Loucy (cell line): ENCODE data around the gene KRTAP9-3.

Source experiments
- H2AFZ ChIP-seq: fragments of 200-600 bp; sonication (generic); 2 replicates; pipeline ENCODE4 v1.6.0; 2016; ENCODE audit warnings: antibody characterized with exemption, mild to moderate bottlenecking, low read length, moderate library complexity
- H3F3A ChIP-seq: fragments of 200-600 bp; 2 replicates; pipeline ENCODE4 v1.6.0; 2016; ENCODE audit warnings: antibody characterized with exemption, low read depth, mild to moderate bottlenecking
- H3K27me3 ChIP-seq: fragments of 200-600 bp; sonication (generic); 2 replicates; pipeline ENCODE4 v1.6.1; 2014; ENCODE audit warnings: low read length, mild to moderate bottlenecking; ENCODE audit not compliant: insufficient read depth, poor library complexity, severe bottlenecking
- H3K36me3 ChIP-seq: fragments of 200-600 bp; sonication (generic); 2 replicates; pipeline ENCODE4 v1.6.1; 2016; ENCODE audit warnings: low read length; ENCODE audit not compliant: insufficient read depth
- H3K4me1 ChIP-seq: fragments of 200-600 bp; sonication (generic); 2 replicates; pipeline ENCODE4 v1.5.1; 2014; ENCODE audit warnings: low read length, mild to moderate bottlenecking; ENCODE audit not compliant: insufficient read depth, poor library complexity, severe bottlenecking
- H3K4me2 ChIP-seq: fragments of 200-600 bp; sonication (generic); 2 replicates; pipeline ENCODE4 v1.6.0; 2014; ENCODE audit warnings: antibody characterized with exemption, low read length, low read depth, mild to moderate bottlenecking; ENCODE audit not compliant: poor library complexity, severe bottlenecking
- H3K4me3 ChIP-seq: fragments of 200-600 bp; sonication (generic); 2 replicates; pipeline ENCODE4 v1.5.1; 2014; ENCODE audit warnings: low read length, mild to moderate bottlenecking, mixed read lengths; ENCODE audit not compliant: poor library complexity, severe bottlenecking
- H3K79me2 ChIP-seq: fragments of 200-600 bp; sonication (generic); 2 replicates; pipeline ENCODE4 v1.6.1; 2014; ENCODE audit warnings: low read length; ENCODE audit not compliant: insufficient read depth
- H3K9ac ChIP-seq: fragments of 200-600 bp; sonication (generic); 2 replicates; pipeline ENCODE4 v1.6.0; 2014; ENCODE audit warnings: mild to moderate bottlenecking, low read depth, low read length, moderate library complexity; ENCODE audit not compliant: poor library complexity, severe bottlenecking
- H3K9me2 ChIP-seq: fragments of 200-600 bp; sonication (generic); replicated peaks from 2 replicates; pipeline ENCODE4 v1.6.1; 2016; ENCODE audit warnings: low read depth, low read length, mixed read lengths
- H3K9me3 ChIP-seq: fragments of 200-600 bp; sonication (generic); 2 replicates; pipeline ENCODE4 v1.6.1; 2014; ENCODE audit warnings: mild to moderate bottlenecking, antibody characterized with exemption, low read length, low read depth; ENCODE audit not compliant: insufficient read depth
- H4K20me1 ChIP-seq: fragments of 200-600 bp; sonication (generic); 2 replicates; pipeline ENCODE4 v1.6.0; 2014; ENCODE audit warnings: antibody characterized with exemption, low read length, mild to moderate bottlenecking; ENCODE audit not compliant: insufficient read depth, poor library complexity, severe bottlenecking
- CTCF ChIP-seq: fragments of 200-600 bp; sonication (generic); conservative IDR thresholded peaks from 2 replicates; pipeline ENCODE4 v1.5.1; 2014; ENCODE audit warnings: mild to moderate bottlenecking, antibody characterized with exemption, low read length
- EZH2phosphoT487 ChIP-seq: fragments of 200-600 bp; IDR thresholded peaks from 2 replicates; pipeline ENCODE4 v1.6.1; 2018; ENCODE audit warnings: antibody characterized with exemption, mild to moderate bottlenecking, moderate library complexity, borderline replicate concordance

KRTAP9-3 gene

GRCh38 chr17:41199421-41200078 lies 32.7 kb upstream of the KRTAP9-3 start:
- H3K4me1 ChIP-seq = no peaks in the 10 kb centered on the region
- no peaks in the 10 kb centered on the region for H4K20me1 ChIP-seq
- H2AFZ ChIP-seq = no peak overlapping the region
- H3K9ac ChIP-seq = no peak overlapping the region
- H3K4me2 ChIP-seq = no peak overlapping the region
- H3K4me3 ChIP-seq = no peak overlapping the region
- H3K9me3 ChIP-seq = no peaks in the 10 kb centered on the region
- H3K27me3 ChIP-seq = no peaks in the 10 kb centered on the region
- TF ChIP-seq EZH2phosphoT487 = no peak
- no peak for TF ChIP-seq CTCF
- no peaks in the 10 kb centered on the region for H3K9me2 ChIP-seq
- no peaks in the 10 kb centered on the region for H3K36me3 ChIP-seq
- H3K79me2 ChIP-seq = no peaks in the 10 kb centered on the region
- no peaks in the 10 kb centered on the region for H3F3A ChIP-seq

DNA sequence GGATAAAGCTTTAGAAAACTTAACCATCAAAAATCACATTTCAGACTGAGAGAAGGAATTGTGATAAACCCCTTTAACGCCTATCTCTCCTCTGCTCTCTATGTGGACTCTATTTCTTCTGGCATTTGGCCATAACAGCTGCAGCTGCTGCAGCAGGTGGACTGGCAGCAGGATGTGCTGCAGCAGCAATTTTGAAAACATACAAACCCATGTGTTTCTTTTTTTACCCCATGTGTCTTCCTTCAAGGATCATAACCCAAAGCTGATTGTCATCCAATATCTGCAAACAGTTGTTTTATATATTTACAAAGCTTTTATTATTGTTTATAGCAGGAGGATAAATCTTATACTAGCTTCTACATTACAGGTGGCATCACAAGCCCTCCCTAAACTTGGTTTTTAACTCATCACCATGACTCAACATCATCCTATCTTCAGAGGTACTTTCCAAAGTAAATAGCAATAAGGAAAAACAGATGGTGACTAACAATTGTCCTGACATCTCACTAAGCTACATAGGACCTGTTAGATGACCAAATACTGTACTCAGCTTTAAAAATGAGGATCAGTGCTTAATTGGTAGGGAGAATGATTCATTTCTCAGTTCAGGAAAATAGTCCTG lies 20.3 kb upstream of the KRTAP9-3 start:
- H3K9ac ChIP-seq = no peak overlapping the region
- H3K4me3 ChIP-seq = no peak overlapping the region
- H3K9me3 ChIP-seq = no peaks in the 10 kb centered on the region
- no peak overlapping the region for H2AFZ ChIP-seq
- H3K4me2 ChIP-seq = no peak overlapping the region
- H3F3A ChIP-seq = no peaks in the 10 kb centered on the region
- H3K79me2 ChIP-seq = no peaks in the 10 kb centered on the region
- no peaks in the 10 kb centered on the region for H3K36me3 ChIP-seq
- no peaks in the 10 kb centered on the region for H3K9me2 ChIP-seq
- no peaks in the 10 kb centered on the region for H3K4me1 ChIP-seq
- peaks cover 5% of the 10 kb centered on the region for H3K27me3 ChIP-seq
- H4K20me1 ChIP-seq = no peaks in the 10 kb centered on the region
- TF ChIP-seq CTCF (no peak), EZH2phosphoT487 (no peak)

DNA sequence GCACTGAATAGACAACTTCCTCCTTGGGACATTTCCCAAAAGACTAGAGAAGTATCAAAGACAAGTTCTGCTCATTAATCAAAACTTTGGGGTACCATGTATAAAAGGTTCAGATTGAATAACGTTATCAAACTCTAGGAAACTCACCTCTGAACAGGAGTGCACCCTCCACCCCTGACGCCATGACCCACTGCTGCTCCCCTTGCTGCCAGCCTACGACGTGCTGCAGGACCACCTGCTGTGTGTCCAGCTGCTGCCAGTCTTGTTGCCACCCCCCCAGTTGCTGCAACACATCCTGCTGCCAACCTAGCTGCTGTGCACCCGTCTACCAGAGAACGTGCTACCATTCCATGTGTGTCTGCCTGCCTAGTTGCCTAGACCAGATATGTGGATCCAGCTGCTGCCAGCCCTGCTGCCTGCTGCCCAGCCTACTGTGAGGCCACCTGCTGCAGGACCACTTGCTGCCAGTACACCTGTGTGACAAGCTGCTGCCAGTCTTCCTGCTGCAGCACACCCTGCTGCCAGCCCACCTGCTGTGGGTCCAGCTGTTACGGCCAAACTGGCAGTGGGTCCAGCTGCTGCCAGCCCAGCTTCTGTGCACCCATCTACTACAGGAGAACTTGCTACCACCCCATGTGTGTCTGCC lies 19.6 kb upstream of the KRTAP9-3 start:
- no peak overlapping the region for H3K9ac ChIP-seq
- H3K27me3 ChIP-seq = no peaks in the 10 kb centered on the region
- H3K79me2 ChIP-seq = no peaks in the 10 kb centered on the region
- no peaks in the 10 kb centered on the region for H3K36me3 ChIP-seq
- H3K9me2 ChIP-seq = no peaks in the 10 kb centered on the region
- no peaks in the 10 kb centered on the region for H4K20me1 ChIP-seq
- no peak for TF ChIP-seq EZH2phosphoT487
- TF ChIP-seq CTCF = no peak
- no peak overlapping the region for H3K4me3 ChIP-seq
- no peaks in the 10 kb centered on the region for H3F3A ChIP-seq
- no peaks in the 10 kb centered on the region for H3K4me1 ChIP-seq
- no peaks in the 10 kb centered on the region for H3K9me3 ChIP-seq
- no peak overlapping the region for H2AFZ ChIP-seq
- no peak overlapping the region for H3K4me2 ChIP-seq
